HG03103 (cell line): ENCODE data around the gene PCDHGB5.

ENCODE experiments used
- ATAC-seq: cut with Tn5 transposase; IDR thresholded peaks from one replicate; pipeline ENCODE4 v1.9.1; 2021; ENCODE audit warnings: low read depth; ENCODE audit not compliant: unreplicated experiment

The PCDHGB5 gene

GRCh38 chr5:141397756-141398551 is at the start of gene PCDHGB5:
Gene PCDHGB5, plus strand, starts transcription at chr5:141397947. Its CDS starts 181 bp downstream, at chr5:141398128.
- peak; percentile 94 for ATAC-seq

GRCh38 chr5:141349917-141350619 is 47.7 kb upstream of the PCDHGB5 start, which contains the start of gene PCDHGB1:
Gene PCDHGB1, plus strand, starts transcription at chr5:141350099. Its CDS starts 162 bp downstream, at chr5:141350261.
- no peak for ATAC-seq

GRCh38 chr5:141351591-141351990 is 46.2 kb upstream of the PCDHGB5 start:
- ATAC-seq, result no peak

- ATAC-seq, result no peak
Observed at GRCh38 chr5:141354900-141355469, 42.8 kb upstream of the PCDHGB5 start, which contains the start of gene PCDHGA4. Gene PCDHGA4, plus strand, starts transcription at chr5:141355021. Its CDS starts 87 bp downstream, at chr5:141355108.

GRCh38 chr5:141355641-141356040 is 42.1 kb upstream of the PCDHGB5 start:
- no peak for ATAC-seq

GRCh38 chr5:141356133-141356532 is 41.6 kb upstream of the PCDHGB5 start:
- no peak for ATAC-seq

- ATAC-seq, result no peak
Observed at GRCh38 chr5:141356950-141357349, 40.8 kb upstream of the PCDHGB5 start.

- no peak for ATAC-seq
Observed at GRCh38 chr5:141359790-141360426, 37.8 kb upstream of the PCDHGB5 start, which contains the start of gene PCDHGB2. Gene PCDHGB2, plus strand, starts transcription at chr5:141359994. Its CDS starts 142 bp downstream, at chr5:141360136.

- ATAC-seq, result no peak
Observed at GRCh38 chr5:141360685-141361084, 37.1 kb upstream of the PCDHGB5 start.

GRCh38 chr5:141362719-141363118 is 35.0 kb upstream of the PCDHGB5 start:
- no peak for ATAC-seq

GRCh38 chr5:141363952-141364660 is 33.6 kb upstream of the PCDHGB5 start, which contains the start of gene PCDHGA5:
Gene PCDHGA5, plus strand, starts transcription at chr5:141364162. Its CDS starts 169 bp downstream, at chr5:141364331.
- ATAC-seq, result no peak

GRCh38 chr5:141366016-141366896 is 31.5 kb upstream of the PCDHGB5 start:
- no peak for ATAC-seq

GRCh38 chr5:141369994-141370848 is 27.5 kb upstream of the PCDHGB5 start, which contains the start of gene PCDHGB3:
Gene PCDHGB3, plus strand, starts transcription at chr5:141370242. Its CDS starts 153 bp downstream, at chr5:141370395.
- peak; percentile 90 for ATAC-seq

GRCh38 chr5:141371572-141372475 is 25.9 kb upstream of the PCDHGB5 start:
- no peak for ATAC-seq

- no peak for ATAC-seq
Observed at GRCh38 chr5:141373673-141374317, 24.0 kb upstream of the PCDHGB5 start, which contains the start of gene PCDHGA6. Gene PCDHGA6, plus strand, starts transcription at chr5:141373891. Its CDS starts 193 bp downstream, at chr5:141374084.

- no peak for ATAC-seq
Observed at GRCh38 chr5:141374627-141375026, 23.1 kb upstream of the PCDHGB5 start.
